Caco-2 (cell line): ENCODE measurements around the gene USP10. TPM values are rescaled to one million over a fixed set of nuclear protein-coding genes. Genes with fewer than 3 reads are reported as not detected.

Experiments used
- BruUV-seq: library from RNA; stranded (reverse); fragments of 400-500 nt; replicated peaks from 2 replicates; lab custom pipeline; 2021; lab: Mats Ljungman, UMichigan
- CTCF ChIA-PET: fragments of 300-600 bp; sonication (Branson Sonifier 250); formaldehyde crosslinking; loops from one replicate; lab custom pipeline; 2022; ENCODE audit warnings: antibody characterized with exemption; lab: Charles Lee
- POLR2A ChIA-PET: fragments of 300-600 bp; sonication (Branson Sonifier 250); formaldehyde crosslinking; loops from one replicate; lab custom pipeline; 2022; ENCODE audit warnings: antibody characterized with exemption; lab: Charles Lee
- DNase-seq, 2 experiments: peaks; one replicate each; pipeline versions ENCODE4 v3.0.0 to v3.0.0-alpha.2; 2020 to 2022
- H3K27me3 ChIP-seq: replicated peaks from 2 replicates; pipeline ENCODE4 v1.6.0; 2011; ENCODE audit warnings: low read length; ENCODE audit not compliant: control insufficient read depth, insufficient read depth
- H3K36me3 ChIP-seq: 2 replicates; pipeline ENCODE4 v1.5.1; 2011; ENCODE audit warnings: low read length; ENCODE audit not compliant: control insufficient read depth, insufficient read depth
- H3K4me1 ChIP-seq: fragments of 250-450 bp; sonication (Bioruptor Pico); 2 replicates; pipeline ENCODE4 v1.5.1; 2020; ENCODE audit warnings: mild to moderate bottlenecking
- H3K4me3 ChIP-seq: 2 replicates; pipeline ENCODE4 v1.5.1; 2011; ENCODE audit warnings: low read depth, mild to moderate bottlenecking, control low read depth, low read length
- H3K9me3 ChIP-seq: fragments of 250-450 bp; sonication (Bioruptor Pico); 2 replicates; pipeline ENCODE4 v1.5.1; 2020; ENCODE audit warnings: mild to moderate bottlenecking, moderate library complexity
- H3K27ac Mint-ChIP-seq: one replicate; pipeline ENCODE4 v1.8.0; 2022; ENCODE audit warnings: mixed read lengths; ENCODE audit not compliant: unreplicated experiment
- H3K27me3 Mint-ChIP-seq: one replicate; pipeline ENCODE4 v1.8.0; 2022; ENCODE audit warnings: mixed read lengths; ENCODE audit not compliant: insufficient read depth, unreplicated experiment
- H3K36me3 Mint-ChIP-seq: one replicate; pipeline ENCODE4 v1.8.0; 2022; ENCODE audit warnings: mild to moderate bottlenecking, mixed read lengths; ENCODE audit not compliant: insufficient read depth, unreplicated experiment
- H3K4me1 Mint-ChIP-seq: one replicate; pipeline ENCODE4 v1.8.0; 2022; ENCODE audit warnings: low read depth, mixed read lengths; ENCODE audit not compliant: unreplicated experiment
- H3K4me3 Mint-ChIP-seq: one replicate; pipeline ENCODE4 v1.8.0; 2022; ENCODE audit warnings: mild to moderate bottlenecking, moderate library complexity, mixed read lengths; ENCODE audit not compliant: unreplicated experiment
- H3K9me3 Mint-ChIP-seq: one replicate; pipeline ENCODE4 v1.8.0; 2022; ENCODE audit warnings: mixed read lengths; ENCODE audit not compliant: unreplicated experiment
- intact Hi-C: fragments of 100-400 bp; cut with micrococcal nuclease; formaldehyde crosslinking; loops from one replicate; pipeline ENCODE4 v1.10.0; 2022; ENCODE audit not compliant: unreplicated experiment
- total RNA-seq: library from RNA; stranded (reverse); gene quantifications from 2 replicates; pipeline ENCODE4 v1.2.3, GENCODE V29; 2022
- TF ChIP-seq, protein P1 (sequence below), 2 experiments: fragments of 200-600 bp in 1 of 2; IDR thresholded peaks; 1 replicate in 1 of 2; 2 replicates in 1 of 2; pipeline versions ENCODE4 v1.5.1 to v1.8.0; 2011 to 2022; ENCODE audit warnings: antibody characterized with exemption in 1 of 2, control low read depth in 1 of 2, inconsistent platforms in 1 of 2, low read depth in 1 of 2, low read length in 1 of 2, mild to moderate bottlenecking in 1 of 2, moderate library complexity in 1 of 2; ENCODE audit not compliant: insufficient read depth in 1 of 2, severe bottlenecking in 1 of 2, unreplicated experiment in 1 of 2

Gene USP10
- total RNA-seq, 1 experiment from 2014 or later, result 147 TPM

DNA sequence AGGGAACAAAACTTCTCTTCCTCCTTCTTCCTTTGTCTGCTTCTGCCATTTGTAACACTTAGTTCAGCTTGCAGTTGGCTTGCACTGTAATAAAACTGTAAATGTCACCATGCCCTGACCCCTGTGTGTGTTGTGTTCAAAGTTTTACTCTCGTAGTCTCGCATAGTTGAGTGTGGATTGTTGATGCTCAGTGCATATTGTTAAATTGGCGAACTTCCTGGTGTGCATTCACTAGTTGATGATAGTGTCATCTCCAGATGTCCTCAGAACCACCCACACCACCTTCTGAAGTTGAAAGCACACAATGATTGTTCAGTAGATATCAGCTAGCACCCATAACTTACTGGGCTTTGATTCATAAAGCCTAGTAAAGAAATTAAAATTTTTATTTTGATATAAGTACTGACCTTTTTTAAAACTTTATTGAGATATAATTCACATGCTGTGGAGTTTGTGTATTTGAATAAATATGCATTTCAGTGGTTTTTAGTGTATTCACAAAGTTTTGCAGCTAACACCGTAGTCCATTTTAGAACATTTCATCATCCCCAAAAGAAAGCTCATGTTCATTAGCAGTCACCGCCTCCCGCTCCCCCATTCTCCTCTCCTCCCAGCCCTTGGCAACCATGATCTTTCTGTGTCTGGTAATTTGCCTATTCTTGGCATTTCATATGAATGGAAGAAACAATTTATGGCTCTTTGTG, 25.0 kb downstream of the USP10 start:
- Mint-ChIP-seq H3K27me3 (no peaks in the 10 kb centered on the region), H3K27ac (peak overlapping the region; percentile 61), H3K4me1 (peaks cover 52% of the 10 kb centered on the region), H3K4me3 (peak overlapping the region; percentile 68), H3K9me3 (no peaks in the 10 kb centered on the region), H3K36me3 (peaks cover 48% of the 10 kb centered on the region)
- TF ChIP-seq, protein P1, sequence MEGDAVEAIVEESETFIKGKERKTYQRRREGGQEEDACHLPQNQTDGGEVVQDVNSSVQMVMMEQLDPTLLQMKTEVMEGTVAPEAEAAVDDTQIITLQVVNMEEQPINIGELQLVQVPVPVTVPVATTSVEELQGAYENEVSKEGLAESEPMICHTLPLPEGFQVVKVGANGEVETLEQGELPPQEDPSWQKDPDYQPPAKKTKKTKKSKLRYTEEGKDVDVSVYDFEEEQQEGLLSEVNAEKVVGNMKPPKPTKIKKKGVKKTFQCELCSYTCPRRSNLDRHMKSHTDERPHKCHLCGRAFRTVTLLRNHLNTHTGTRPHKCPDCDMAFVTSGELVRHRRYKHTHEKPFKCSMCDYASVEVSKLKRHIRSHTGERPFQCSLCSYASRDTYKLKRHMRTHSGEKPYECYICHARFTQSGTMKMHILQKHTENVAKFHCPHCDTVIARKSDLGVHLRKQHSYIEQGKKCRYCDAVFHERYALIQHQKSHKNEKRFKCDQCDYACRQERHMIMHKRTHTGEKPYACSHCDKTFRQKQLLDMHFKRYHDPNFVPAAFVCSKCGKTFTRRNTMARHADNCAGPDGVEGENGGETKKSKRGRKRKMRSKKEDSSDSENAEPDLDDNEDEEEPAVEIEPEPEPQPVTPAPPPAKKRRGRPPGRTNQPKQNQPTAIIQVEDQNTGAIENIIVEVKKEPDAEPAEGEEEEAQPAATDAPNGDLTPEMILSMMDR (IDR thresholded peaks at IDR 0.05; ENCODE audit: insufficient read depth in 1 of 2, low read depth in 1 of 2, low read length in 1 of 2, severe bottlenecking in 1 of 2, unreplicated experiment in 1 of 2), result no peak
- no peak for DNase-seq
- POLR2A ChIA-PET, result interaction anchor here (0.7 to 1.3 kb wide), 2 partner anchors 14 to 53 kb away, joined by 3 read pairs; no protein-coding TSS in a partner anchor
- Histone ChIP-seq H3K36me3 (no peaks in the 10 kb centered on the region), H3K4me1 (peaks cover 51% of the 10 kb centered on the region), H3K27me3 (no peaks in the 10 kb centered on the region), H3K9me3 (no peaks in the 10 kb centered on the region), H3K4me3 (no peak overlapping the region)
- BruUV-seq, result no TSS peak
- intact Hi-C loops, result no loop called here
- CTCF ChIA-PET, result interaction anchor here (0.9 to 3.8 kb wide), 7 partner anchors 11 to 106 kb away, joined by 3 to 51 read pairs (median 11); no protein-coding TSS in a partner anchor

DNA sequence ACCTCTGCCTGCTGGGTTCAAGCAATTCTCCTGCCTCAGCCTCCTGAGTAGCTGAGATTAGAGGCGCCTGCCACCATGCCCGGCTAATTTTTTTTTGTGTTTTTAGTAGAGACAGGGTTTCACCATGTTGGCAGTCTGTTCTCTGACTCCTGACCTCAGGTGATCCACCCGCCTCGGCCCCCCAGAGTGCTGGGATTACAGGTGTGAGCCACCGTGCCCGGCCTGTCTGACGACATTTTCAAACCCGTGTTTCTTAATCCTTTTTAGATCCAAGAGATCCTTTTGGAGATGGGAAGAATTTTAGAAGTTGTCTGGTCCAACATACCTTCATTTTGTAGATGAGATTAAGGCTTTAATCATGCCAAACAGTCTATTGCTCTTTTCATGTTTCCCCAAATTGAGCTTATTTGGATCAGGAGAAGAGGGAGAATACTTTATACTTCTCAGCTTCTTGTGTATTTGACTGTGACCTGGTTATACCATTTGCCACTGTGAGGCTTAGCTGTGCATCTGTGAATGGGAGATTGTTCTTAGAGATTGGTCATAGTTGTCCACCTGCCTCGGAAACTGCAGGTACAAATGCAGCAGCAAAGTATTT, 25.8 kb downstream of the USP10 start:
- CTCF ChIA-PET, result interaction anchor here (0.7 to 3.8 kb wide), 17 partner anchors 9 to 286 kb away, joined by 3 to 51 read pairs (median 10); partner anchors contain the start of gene ZDHHC7
- H3K4me1 ChIP-seq, result peaks cover 56% of the 10 kb centered on the region
- BruUV-seq, result no TSS peak
- intact Hi-C loops, result loop anchor here (1.0 kb wide), 5 partner anchors 13 to 214 kb away; no protein-coding TSS in a partner anchor
- no peaks in the 10 kb centered on the region for H3K27me3 ChIP-seq
- Mint-ChIP-seq H3K4me3 (peak overlapping the region; percentile 68), H3K27me3 (no peaks in the 10 kb centered on the region), H3K27ac (peak overlapping the region; percentile 61), H3K4me1 (peaks cover 61% of the 10 kb centered on the region), H3K9me3 (no peaks in the 10 kb centered on the region), H3K36me3 (peaks cover 41% of the 10 kb centered on the region)
- no peak overlapping the region for H3K4me3 ChIP-seq
- TF ChIP-seq, protein P1 (IDR thresholded peaks at IDR 0.05; ENCODE audit: insufficient read depth in 1 of 2, low read depth in 1 of 2, low read length in 1 of 2, severe bottlenecking in 1 of 2, unreplicated experiment in 1 of 2), result no peak
- H3K36me3 ChIP-seq, result no peaks in the 10 kb centered on the region
- no peaks in the 10 kb centered on the region for H3K9me3 ChIP-seq
- peak in 1 of 2 experiments; percentile 29 for DNase-seq
- POLR2A ChIA-PET, result interaction anchor here (1.3 to 1.5 kb wide), 2 partner anchors 54 to 77 kb away, joined by 3 to 5 read pairs; partner anchors contain the start of gene KLHL36

DNA sequence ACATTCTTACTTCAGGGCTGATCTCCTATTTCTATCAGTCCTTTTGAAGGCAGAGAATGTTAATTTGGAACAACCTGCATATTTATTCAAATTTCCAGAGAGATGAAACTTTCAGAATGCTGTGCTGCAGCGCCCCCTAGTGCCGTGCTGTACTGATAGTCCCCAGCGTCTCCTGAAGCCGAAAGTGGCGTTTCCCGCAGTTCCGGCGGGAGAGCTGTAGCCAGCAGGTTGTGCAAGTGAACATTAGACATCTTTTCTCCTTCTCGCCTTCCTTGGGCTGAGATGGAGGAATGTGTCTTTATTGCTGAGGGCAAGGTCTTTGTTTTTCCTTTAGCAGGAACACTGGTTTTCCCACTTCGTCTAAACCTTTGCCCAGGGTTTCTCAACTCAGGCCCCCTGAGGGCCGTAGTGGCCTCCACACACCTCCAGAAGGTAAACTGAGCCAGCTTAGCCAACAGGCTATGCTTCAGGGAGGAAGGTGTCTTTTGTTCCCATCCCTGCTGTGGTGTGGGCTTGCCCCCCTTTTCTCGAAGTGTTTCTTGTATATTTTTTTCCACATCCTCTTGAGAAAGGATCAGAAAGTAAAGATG, 26.4 kb downstream of the USP10 start:
- POLR2A ChIA-PET, result interaction anchor here (0.6 to 1.5 kb wide), 4 partner anchors 54 to 286 kb away, joined by 3 to 5 read pairs (median 4); partner anchors contain the start of gene KLHL36
- peak; percentile 94 to 95 for DNase-seq
- CTCF ChIA-PET, result interaction anchor here (0.5 to 3.8 kb wide), 28 partner anchors 9 to 285 kb away, joined by 3 to 51 read pairs (median 4); partner anchors contain the start of genes CRISPLD2 and ZDHHC7
- Mint-ChIP-seq H3K36me3 (peaks cover 35% of the 10 kb centered on the region), H3K4me3 (peak overlapping the region; percentile 68), H3K9me3 (no peaks in the 10 kb centered on the region), H3K27ac (peak overlapping the region; percentile 61), H3K27me3 (no peaks in the 10 kb centered on the region), H3K4me1 (peaks cover 62% of the 10 kb centered on the region)
- Histone ChIP-seq H3K4me1 (peaks cover 56% of the 10 kb centered on the region), H3K9me3 (no peaks in the 10 kb centered on the region), H3K36me3 (no peaks in the 10 kb centered on the region), H3K4me3 (peak overlapping the region; percentile 21), H3K27me3 (no peaks in the 10 kb centered on the region)
- intact Hi-C loops, result loop anchor here (1.0 kb wide), 5 partner anchors 12 to 215 kb away; no protein-coding TSS in a partner anchor
- TF ChIP-seq, protein P1 (IDR thresholded peaks at IDR 0.05; ENCODE audit: insufficient read depth in 1 of 2, low read depth in 1 of 2, low read length in 1 of 2, severe bottlenecking in 1 of 2, unreplicated experiment in 1 of 2), result peak; percentile 98 to 99
- no TSS peak for BruUV-seq
